Jurkat, Clone E6-1 (cell line): ENCODE results near the gene FAAP24. TPM values are rescaled to one million over a fixed set of nuclear protein-coding genes. Genes with fewer than 3 reads are reported as not detected.
"Not testable (repeated sequence)": the region's sequence is repeated elsewhere in the genome, so short reads cannot be mapped to it uniquely, and the experiment has no call there.

ENCODE experiments used
- DNase-seq: peaks from one replicate; pipeline ENCODE4 v3.0.0-alpha.2; 2011; ENCODE audit warnings: low read depth, low spot score
- H3K4me3 ChIP-seq: 2 replicates; pipeline ENCODE4 v1.5.1; 2011; ENCODE audit warnings: mild to moderate bottlenecking, low read length, control low read depth, moderate library complexity
- polyA plus RNA-seq: library from polyadenylated mRNA; unstranded; fragments of >200 nt; gene quantifications from one replicate; pipeline ENCODE4 v1.2.1, GENCODE V29; 2012; ENCODE audit warnings: missing spikeins; ENCODE audit not compliant: insufficient read length, insufficient read depth

FAAP24 gene
- polyA plus RNA-seq, result 9.4 TPM

GRCh38 chr19:32971715-32972540 is at the start of gene FAAP24, which contains the start of gene CEP89:
Gene FAAP24 (plus strand): TSS chr19:32972242. CDS start chr19:32973197, 955 bp downstream.
Gene CEP89 (minus strand): TSS chr19:32971958. CDS start chr19:32971874, 84 bp downstream.
- DNase-seq, result peak; percentile 99
- peak within 1 kb of the TSS; percentile 86 for H3K4me3 ChIP-seq

GRCh38 chr19:32924200-32924599 is 47.8 kb upstream of the FAAP24 start:
- H3K4me3 ChIP-seq, result no peak overlapping the region
- no peak for DNase-seq

- no peak overlapping the region for H3K4me3 ChIP-seq
- DNase-seq, result no peak
Observed at GRCh38 chr19:32928806-32929205, 43.2 kb upstream of the FAAP24 start.

GRCh38 chr19:32930567-32930966 is 41.5 kb upstream of the FAAP24 start:
- no peak overlapping the region for H3K4me3 ChIP-seq
- no peak for DNase-seq

- H3K4me3 ChIP-seq, result no peak overlapping the region
- DNase-seq, result no peak
Observed at GRCh38 chr19:32933571-32933970, 38.5 kb upstream of the FAAP24 start.

GRCh38 chr19:32935629-32936028 is 36.4 kb upstream of the FAAP24 start:
- no peak overlapping the region for H3K4me3 ChIP-seq
- DNase-seq, result no peak

GRCh38 chr19:32936065-32936464 is 36.0 kb upstream of the FAAP24 start:
- H3K4me3 ChIP-seq, result no peak overlapping the region
- no peak for DNase-seq

- not testable (repeated sequence) for DNase-seq, H3K4me3 ChIP-seq
Observed at GRCh38 chr19:32941273-32941672, 30.8 kb upstream of the FAAP24 start.

- no peak overlapping the region for H3K4me3 ChIP-seq
- DNase-seq, result peak; percentile 55
Observed at GRCh38 chr19:32945260-32945659, 26.8 kb upstream of the FAAP24 start.

- no peak for DNase-seq
- H3K4me3 ChIP-seq, result no peak overlapping the region
Observed at GRCh38 chr19:32966750-32967149, 5.3 kb upstream of the FAAP24 start.

- no peak overlapping the region for H3K4me3 ChIP-seq
- DNase-seq, result no peak
Observed at GRCh38 chr19:32969549-32969948, 2.5 kb upstream of the FAAP24 start.

- DNase-seq, result no peak
- H3K4me3 ChIP-seq, result peak overlapping the region; percentile 86
Observed at GRCh38 chr19:32971012-32971595, 938 bp upstream of the FAAP24 start.

GRCh38 chr19:32976223-32976805 is 4.3 kb downstream of the FAAP24 start:
- no peak overlapping the region for H3K4me3 ChIP-seq
- DNase-seq, result peak; percentile 42

GRCh38 chr19:32977280-32977679 is 5.2 kb downstream of the FAAP24 start:
- DNase-seq, result no peak
- H3K4me3 ChIP-seq, result no peak overlapping the region

- DNase-seq, H3K4me3 ChIP-seq: not testable (repeated sequence)
Observed at GRCh38 chr19:32977813-32978212, 5.8 kb downstream of the FAAP24 start.

GRCh38 chr19:32979807-32980206 is 7.8 kb downstream of the FAAP24 start:
- DNase-seq, H3K4me3 ChIP-seq: not testable (repeated sequence)

GRCh38 chr19:32982488-32982887 is 10.4 kb downstream of the FAAP24 start:
- H3K4me3 ChIP-seq, DNase-seq: not testable (repeated sequence)

- not testable (repeated sequence) for DNase-seq, H3K4me3 ChIP-seq
Observed at GRCh38 chr19:32988254-32988653, 16.2 kb downstream of the FAAP24 start.

- DNase-seq, result no peak
- no peak overlapping the region for H3K4me3 ChIP-seq
Observed at GRCh38 chr19:32988724-32989123, 16.7 kb downstream of the FAAP24 start.

GRCh38 chr19:32995966-32996365 is 23.9 kb downstream of the FAAP24 start:
- H3K4me3 ChIP-seq, DNase-seq: not testable (repeated sequence)
